Right forelimb (tissue), 1 donor: ENCODE results near the gene IZUMO1.

Experiments
- DNase-seq: peaks from one replicate; pipeline ENCODE4 v3.0.0-alpha.2; 2018

The IZUMO1 gene

DNA sequence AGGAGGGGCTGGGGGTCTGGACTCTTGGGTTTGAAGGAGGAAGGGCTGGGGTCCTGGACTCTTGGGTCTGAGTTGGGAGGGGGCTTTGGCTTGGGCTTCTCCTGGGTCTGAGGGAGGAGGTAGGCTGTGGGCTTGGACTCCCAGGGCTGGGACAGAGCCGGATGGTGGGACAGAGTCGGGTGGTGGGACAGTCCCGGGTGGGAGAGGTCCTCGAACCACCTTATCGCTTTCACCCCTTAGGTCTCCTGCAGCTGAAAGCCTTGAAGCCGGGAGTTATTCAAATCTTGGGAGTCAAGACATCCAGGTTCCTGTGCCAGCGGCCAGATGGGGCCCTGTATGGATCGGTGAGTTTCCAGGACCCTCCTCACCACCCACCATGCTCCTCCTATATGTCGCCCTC is 10.0 kb upstream of the IZUMO1 start:
- no peak for DNase-seq

DNA sequence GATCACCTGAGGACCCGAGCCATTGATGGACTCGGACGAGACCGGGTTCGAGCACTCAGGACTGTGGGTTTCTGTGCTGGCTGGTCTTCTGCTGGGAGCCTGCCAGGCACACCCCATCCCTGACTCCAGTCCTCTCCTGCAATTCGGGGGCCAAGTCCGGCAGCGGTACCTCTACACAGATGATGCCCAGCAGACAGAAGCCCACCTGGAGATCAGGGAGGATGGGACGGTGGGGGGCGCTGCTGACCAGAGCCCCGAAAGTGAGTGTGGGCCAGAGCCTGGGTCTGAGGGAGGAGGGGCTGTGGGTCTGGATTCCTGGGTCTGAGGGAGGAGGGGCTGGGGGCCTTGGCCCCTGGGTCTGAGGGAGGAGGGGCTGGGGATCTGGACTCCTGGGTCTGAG is 9.5 kb upstream of the IZUMO1 start:
- no peak for DNase-seq

- no peak for DNase-seq
Observed at GRCh38 chr19:48755787-48756186, 9.1 kb upstream of the IZUMO1 start.

DNA sequence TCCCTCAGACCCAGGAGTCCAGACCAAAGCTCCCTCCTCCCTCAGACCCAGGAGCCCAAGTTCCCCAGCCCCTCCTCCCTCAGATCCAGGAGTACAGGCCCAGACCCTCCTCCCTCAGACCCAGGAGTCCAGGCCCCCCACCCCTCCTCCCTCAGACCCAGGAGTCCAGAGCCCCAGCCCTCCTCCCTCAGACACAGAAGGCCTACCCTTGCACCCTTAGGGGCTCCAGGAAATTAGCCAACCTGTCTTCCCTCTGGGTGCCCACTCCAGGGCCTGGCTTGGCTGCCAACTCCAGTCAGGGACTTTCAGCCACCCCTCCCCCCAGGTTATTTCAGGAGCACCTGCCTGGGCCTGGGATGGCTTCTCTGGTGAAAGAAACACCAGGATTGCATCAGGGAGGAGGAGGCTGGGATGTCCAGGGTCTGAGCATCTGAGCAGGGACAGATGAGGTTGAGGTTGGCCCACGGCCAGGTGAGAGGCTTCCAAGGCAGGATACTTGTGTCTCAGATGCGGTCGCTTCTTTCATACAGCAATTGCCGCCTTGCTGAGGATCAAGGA is 8.5 kb upstream of the IZUMO1 start, which contains the start of gene FGF21:
Gene FGF21, plus strand, starts transcription at position 441 of the 558 bp plus-strand sequence. CDS start 713 bp downstream, outside the sequence.
- no peak for DNase-seq

DNA sequence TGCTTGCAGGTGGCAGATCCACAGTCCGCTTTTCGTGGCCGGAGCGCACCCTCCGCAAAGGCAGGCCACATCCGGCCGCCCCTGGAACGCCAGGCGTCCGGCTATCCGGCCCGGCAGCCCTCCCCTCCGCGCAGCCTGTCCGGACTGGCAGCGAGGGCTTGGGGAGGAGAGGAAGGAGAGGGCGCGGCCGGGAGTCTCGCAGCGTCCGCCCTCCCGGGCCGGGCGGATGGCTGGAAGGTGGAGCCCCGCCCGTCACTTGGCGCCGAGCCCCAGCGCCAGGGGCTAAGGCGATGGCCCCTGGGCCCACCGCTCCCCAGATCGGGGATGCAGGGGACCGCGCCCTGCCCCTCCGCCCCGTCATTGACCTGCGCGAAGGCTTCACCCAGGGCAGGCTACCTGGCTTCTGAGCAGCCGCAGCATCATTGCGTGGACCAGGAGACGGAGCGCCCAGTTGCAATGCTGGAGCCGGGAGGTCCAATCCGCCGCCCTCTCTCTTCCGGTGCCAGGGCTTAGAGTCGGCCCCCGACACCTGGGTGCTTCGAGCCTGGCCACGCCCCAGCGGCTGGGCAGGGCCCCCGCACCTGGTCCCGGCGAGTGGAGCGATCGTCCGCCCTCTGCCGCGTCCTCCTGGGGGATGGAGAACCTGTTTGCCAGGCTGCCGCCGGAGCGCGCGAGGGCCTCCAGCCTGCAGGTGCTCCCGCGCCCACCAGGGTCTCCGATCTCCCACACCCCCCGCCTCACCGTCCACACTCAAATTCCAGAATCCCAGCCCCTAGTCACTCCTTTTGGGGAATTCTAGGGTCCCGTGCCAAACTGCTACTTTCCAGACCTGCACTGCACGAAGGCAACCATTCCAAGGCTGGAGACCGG is 6.0 kb upstream of the IZUMO1 start, which contains the start of gene FUT1:
Gene FUT1, minus strand, starts transcription at position 146 of the 870 bp plus-strand sequence. CDS start 1,360 bp downstream, outside the sequence.
- DNase-seq: peak; percentile 57

DNA sequence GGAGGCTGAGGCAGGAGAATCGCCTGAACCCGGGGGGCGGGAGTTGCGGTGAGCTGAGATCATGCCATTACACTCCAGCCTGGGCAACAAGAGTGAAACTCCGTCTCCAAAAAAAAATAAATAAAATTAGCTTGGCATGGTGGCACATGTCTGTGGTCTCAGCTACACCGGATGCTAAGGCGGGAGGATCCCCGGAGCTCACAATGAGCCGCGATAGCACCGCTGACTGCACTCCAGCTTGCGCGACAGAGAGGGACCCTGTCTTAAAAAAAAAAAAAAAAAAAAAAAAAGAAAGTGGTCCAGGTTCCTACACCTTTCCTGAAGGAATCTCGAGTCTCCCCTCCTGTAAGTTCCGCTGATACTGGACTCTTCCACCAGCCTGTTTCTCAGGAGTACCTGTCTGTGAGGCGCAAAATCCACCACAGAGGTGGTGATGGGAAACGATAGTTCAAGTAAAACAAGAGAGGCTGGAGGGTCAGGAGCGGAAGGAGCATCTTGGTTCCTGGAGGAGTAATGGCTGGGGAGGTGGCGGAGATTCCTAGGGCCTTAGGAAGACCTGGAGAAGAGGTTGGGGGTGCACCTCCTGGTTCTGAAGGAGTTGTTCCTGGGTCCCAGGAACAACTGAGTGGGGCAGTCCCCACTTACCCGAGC is 5.3 kb upstream of the IZUMO1 start:
- no peak for DNase-seq

DNA sequence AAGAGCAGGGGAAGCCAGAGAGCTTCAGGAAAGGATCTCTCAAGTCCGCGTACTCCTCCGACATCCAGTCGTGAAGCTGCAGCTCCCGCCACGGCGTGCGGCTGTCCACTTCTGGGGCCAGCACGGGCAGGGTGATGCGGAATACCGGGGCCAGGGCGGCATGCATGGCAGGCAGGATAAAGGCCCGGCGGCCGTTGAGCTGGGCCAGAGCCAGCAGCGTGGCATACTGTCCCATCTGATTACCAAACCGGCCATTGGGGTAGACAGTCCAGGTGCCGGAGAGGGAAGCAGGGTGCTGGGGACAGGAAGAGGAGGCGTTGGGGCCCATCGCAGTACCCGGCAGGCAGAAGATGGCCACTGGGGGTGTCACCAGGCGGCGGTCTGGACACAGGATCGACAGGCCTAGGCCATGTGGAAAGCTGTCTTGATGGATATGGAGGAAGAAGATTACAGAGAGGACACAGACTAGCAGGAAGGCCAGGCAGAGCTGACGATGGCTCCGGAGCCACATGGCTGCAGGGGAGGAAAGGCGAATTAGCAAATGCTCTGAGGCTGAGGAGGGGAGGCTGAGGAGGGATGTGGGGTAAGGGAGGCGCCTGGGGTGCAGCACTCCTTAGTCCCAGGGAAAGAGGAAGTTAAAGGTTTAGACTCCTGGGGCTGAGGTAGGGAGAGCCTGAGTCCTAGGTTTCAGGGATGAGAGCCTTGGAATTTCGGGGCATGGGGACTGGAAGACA is 4.2 kb upstream of the IZUMO1 start:
- DNase-seq: no peak

DNA sequence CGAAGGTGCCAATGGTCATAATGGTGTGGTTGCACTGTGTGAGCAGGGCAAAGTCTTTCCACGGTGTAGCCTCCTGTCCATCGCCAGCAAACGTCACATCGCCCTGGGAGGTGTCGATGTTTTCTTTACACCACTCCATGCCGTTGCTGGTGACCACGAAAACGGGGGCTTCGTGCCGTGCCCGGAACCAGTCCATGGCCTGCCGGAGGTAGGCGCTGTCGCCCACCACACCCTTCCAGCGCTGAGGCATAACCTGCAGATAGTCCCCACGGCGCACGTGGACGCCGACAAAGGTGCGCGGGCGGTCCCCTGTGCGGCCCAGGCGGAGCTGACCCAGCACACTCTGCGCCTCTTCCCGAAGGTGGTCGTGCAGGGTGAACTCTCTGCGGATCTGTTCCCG is 3.6 kb upstream of the IZUMO1 start:
- DNase-seq: no peak

- DNase-seq: no peak
Observed at GRCh38 chr19:48749571-48750198, 3.0 kb upstream of the IZUMO1 start.

DNA sequence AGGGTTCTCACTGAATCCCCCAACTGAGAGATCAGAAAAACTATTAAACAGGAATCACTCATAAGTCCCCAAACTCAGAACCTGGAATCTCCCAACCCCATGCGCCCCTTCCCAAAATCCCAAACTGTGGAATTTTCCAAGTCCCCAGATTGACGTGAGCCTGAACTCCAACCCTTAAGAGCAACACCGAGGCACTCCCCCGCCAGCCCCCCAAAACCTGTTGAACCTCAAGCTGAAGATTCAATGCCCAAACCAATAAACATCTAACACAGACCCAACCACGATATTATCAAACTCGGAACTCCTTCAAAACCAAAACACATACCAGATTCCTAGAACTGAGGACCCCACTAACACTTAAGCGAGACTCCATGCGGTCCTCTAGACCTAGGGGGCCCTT is 599 bp downstream of the IZUMO1 start:
- DNase-seq: no peak

DNA sequence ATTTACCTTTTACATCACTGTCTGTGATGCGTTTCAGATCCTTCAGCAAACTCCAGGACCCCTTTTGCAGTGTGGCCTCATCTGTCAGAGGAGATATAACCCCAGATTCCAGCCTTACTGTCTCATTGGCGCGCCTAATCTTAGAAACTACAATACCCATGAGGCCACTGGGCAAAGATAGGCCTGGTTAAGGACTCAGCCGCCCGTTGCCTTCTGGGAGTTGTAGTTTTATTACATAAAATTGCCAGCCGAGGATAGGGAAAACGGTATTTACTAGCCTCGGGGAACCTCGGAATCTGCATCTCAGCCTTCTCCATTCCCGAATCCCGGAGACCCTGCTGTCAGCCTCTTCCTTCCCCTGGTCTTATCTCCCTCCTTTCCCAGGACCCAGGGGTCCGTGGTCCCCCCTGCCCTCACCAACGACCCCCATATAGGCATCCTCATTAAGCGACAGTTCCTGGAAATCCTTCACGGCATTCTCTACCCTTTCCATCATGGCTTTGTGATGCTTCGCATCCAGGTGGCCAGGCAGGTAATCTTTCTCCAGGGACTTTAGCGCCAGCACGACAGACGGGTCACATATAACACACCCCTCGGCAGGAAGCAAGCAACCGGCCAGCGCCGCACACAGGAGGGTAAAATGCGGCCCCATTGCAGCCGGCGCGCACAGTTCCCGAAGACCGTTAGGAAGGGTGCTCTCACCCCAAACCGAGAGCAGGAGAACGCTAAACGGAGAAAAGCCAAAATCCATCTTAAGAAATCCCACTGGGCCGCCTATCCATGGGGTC is 1.3 kb downstream of the IZUMO1 start:
- DNase-seq: peak; percentile 60

DNA sequence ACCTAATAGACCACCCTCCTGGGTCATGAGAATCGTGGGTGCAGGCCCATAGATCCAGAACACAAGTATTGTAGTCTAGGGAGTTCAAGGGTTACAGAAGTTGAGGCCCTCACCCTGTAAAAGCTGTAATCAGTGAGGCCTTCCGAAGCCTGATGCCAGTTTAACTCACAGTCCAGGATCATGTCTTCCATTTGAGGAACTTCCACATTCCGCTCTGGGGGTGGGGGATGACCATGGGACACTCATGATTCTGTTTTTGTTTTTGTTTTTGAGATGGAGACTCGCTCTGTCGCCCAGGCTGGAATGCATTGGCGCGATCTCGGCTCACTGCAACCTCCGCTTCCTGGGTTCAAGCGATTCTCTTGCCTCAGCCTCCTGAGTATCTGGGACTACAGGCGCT is 4.6 kb downstream of the IZUMO1 start:
- DNase-seq: no peak

GRCh38 chr19:48741129-48741999 is 5.3 kb downstream of the IZUMO1 start:
- DNase-seq: no peak

- no peak for DNase-seq
Observed at GRCh38 chr19:48740164-48740972, 6.3 kb downstream of the IZUMO1 start, which contains the start of gene RASIP1. TSS of gene RASIP1 (minus strand) at chr19:48740610. CDS start at chr19:48740282, 328 bp downstream.

DNA sequence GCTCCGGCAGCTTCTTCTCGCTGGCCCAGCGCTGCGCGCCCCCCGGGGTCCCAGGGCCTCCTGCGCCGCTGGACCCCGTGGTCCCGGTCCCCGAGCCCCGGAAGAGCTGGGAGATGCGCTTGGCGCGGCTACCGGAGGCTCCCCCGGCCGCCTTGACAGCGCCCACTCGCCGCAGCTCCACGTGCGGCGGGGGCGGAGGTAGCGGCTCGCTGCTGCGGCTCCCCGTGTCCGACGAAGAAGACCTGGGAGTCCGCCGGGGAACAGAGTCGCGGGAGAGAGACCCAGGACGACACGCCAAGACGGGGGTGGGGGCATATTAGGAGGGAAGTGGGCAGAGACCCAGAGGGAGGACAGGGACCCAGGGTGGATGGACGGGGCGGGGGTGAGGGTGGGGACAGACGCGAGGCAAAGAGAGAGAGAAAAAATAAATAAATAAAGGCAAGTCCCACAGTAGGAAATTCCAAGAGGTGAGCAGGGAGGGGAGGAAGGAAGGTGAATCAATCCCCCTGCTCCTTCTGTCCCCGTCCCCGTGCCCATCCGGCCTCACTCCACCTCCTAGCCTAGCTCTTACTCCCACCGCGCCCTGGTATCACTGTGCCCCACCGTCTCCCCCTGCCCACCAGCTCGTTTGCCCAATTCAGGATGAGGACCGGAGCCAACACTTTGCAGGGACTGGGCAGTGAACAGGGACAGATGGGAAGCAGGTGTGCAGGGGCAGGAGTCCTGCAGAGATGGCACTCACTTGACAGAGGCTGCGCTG is 7.1 kb downstream of the IZUMO1 start:
- no peak for DNase-seq

GRCh38 chr19:48738557-48739403 is 7.9 kb downstream of the IZUMO1 start:
- DNase-seq: peak; percentile 98

DNA sequence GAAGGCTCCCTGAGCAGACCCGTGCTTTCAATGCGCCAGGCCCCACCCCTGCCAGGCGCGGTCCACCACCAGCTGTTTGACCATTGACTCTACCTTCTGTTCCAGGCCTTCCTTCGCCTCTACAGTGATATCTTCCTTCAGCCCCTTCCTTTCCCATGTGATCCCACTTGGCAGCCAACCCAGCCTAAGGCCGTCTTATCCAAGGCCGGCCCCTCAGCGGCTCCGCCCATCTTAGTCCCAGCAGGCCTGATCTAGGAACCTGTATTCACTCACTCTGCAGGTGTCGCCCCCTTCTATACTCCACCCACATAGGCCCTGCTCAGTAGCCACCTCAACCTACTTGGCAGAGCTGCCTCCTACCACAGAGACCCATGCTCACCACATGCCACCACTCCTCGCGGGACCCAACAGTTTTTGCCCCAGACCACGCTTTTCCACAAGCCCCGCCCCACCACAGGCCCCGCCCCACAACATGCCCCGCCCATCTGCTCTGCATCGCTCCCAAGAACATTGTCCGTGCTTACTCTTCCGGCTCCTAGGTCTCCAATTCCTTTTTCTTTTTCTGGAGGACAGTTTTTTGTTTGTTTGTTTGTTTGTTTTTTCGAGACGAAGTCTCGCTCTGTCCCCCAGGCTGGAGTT is 9.2 kb downstream of the IZUMO1 start:
- DNase-seq: no peak
